HG02981 (cell line): ENCODE measurements around the gene CAV3.
A peak's percentile ranks its signal among the peaks of the same experiment; 100 is the strongest.

Experiments
- ATAC-seq: cut with Tn5 transposase; IDR thresholded peaks from one replicate; pipeline ENCODE4 v1.9.1; 2021; ENCODE audit warnings: mild to moderate bottlenecking, moderate library complexity; ENCODE audit not compliant: unreplicated experiment

CAV3 gene

GRCh38 chr3:8759038-8759707 is 25.6 kb downstream of the CAV3 start:
- no peak for ATAC-seq

DNA sequence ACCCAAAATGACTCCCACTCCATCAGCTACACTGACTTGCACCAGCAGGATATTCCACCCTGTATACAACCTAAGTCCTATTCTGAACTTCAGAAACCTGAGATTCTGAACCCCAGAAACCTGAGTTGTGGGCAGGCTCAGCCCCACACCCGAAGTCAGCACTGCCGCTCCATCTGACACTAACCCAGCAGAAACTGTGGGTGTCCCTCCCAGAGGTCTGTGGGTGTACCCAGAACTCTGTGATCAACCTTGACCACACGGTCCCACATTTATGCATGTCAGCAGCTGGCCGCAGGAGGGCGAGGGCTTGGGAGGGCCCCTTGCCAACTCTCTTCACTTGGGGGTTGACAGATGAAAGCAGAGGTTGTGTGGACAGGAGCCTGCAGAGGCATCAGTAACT is 26.5 kb downstream of the CAV3 start:
- ATAC-seq = no peak

DNA sequence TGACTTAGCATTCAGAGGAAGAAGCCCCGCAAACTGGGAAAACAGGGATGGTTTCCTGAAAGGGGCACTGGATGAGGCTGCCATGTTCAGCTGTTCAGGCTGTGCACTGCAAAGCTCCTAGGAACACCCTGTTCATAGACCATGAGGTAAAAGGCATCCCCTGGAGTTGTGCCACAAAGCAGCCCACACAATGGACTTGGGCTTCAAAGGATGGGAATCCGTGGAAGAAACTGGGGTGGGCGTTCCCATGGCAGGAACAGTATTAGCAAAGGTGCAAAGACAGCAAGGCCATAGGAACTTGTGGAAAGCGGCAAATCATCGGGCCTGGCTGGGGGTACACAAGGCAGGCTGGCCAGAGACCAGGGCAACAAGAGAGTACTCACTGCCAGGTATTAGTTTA is 26.9 kb downstream of the CAV3 start:
- no peak for ATAC-seq

- no peak for ATAC-seq
These were observed 28.3 kb downstream of the CAV3 start for GRCh38 chr3:8761866-8762265.

GRCh38 chr3:8762607-8763377 is 29.2 kb downstream of the CAV3 start:
- no peak for ATAC-seq

DNA sequence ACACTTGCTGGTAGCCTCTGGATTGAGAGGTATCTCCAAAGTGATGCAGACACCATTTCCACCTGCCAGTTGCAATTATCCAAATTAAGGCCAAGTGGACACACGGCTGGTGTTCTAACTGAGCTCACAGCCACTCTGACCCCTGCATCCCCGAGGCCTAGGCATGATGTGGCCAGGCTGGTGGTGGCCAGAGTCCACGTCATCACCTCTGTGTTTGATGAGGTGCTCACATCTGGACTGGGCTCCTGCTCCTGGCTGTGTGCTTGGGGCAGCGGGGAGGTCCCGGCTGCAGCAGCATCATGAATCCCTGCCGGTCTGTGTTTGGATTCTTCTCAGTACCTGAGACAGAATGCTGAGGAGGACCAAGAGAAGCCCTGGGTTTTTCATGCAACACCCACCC is 30.9 kb downstream of the CAV3 start:
- ATAC-seq = no peak

DNA sequence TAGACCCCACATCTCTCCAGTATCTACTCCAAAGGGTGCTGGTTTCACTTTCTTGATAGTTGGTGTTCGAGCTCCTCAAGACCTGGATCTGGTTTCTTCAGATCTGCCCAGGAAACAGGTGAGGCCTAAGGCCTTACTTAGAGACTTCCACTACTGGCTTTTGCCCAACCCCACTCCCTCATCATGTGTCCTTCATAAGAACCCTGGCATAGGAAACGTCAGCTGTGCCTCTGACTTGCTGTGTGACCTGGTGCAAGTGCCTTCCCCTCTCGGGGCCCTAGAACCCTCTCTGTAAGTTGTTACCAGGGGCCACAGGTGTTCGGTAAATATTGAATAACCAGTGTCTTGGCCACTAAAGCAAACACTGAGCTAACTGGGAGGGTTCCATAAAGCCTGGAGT is 31.9 kb downstream of the CAV3 start:
- no peak for ATAC-seq

DNA sequence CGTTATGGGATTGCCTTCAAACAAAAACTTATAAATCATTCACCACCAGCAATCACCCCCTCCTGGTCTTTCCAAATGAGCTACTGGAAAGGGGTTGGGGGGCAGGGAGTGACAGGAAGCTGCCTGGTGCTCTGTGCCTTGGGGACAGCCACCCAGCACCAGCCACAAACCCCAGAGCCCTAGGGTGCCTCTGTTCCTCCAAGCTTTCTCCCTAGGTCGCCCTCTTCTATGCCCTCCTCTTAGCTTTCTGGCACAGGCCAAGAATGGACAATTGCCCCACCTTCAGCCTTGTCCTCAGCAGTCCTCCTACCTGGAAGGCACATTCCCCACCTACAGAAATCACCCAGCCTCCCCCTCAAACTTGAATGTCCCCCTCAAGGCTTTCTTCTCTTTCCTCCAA is 32.5 kb downstream of the CAV3 start:
- ATAC-seq = no peak

DNA sequence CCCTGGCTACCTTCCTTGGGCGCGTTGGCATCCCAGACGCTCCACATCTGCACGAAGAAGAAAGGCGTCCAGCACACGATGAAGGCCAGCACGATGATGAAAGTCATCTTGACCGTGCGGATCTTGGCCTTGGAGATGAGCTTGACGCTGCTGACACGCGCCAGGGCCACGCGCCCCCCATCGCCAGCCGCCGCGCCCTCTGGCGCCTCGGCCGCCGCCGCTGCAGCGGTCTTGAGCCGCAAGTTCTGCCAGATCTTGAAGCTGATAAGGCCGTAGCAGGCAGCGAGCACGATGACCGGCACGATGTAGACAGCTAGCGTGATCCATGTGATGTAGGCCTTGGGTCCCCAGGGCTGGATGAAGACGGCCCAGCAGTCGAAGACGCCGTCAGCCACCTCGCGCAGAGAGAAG is 33.7 kb downstream of the CAV3 start:
- no peak for ATAC-seq

GRCh38 chr3:8767667-8768363 is 34.2 kb downstream of the CAV3 start:
- ATAC-seq = peak; percentile 46

- ATAC-seq = peak; percentile 20
These were observed 34.9 kb downstream of the CAV3 start for GRCh38 chr3:8768364-8769087.

- peak; percentile 61 for ATAC-seq
These were observed 35.7 kb downstream of the CAV3 start, which contains the start of gene OXTR for GRCh38 chr3:8769088-8769822. TSS of gene OXTR (minus strand) at chr3:8769613. CDS start at chr3:8768187, 1,426 bp downstream.

DNA sequence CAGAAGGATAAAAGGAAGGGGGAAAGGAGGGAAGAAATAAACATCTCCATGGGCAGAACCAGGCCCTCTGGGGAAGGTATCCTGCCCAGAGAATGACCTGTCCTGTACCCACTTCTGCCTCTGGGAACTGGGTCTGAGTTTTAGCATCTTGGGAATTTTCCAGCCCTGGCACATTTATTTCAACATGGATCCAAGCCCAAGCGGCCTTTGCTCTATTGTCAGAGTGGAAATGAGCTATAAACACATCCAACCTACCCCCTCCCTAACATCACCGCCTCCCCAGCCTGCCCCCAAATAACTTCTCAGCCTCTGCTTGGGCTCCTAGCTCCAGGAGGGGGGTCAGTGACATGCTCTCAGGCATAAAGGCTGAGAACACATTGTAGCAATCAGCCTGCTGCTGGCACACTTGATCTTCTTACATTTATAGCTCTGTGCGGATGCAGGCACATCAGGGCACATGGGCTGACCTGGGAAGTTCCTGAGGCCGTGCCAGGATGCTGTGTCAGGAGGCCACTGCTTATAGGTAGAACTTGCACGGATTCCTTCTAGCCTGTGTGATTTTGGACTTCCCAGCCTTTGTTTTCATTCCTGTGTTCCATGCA is 40.4 kb downstream of the CAV3 start:
- no peak for ATAC-seq

- no peak for ATAC-seq
These were observed 41.6 kb downstream of the CAV3 start for GRCh38 chr3:8775181-8775580.

- ATAC-seq = no peak
These were observed 42.0 kb downstream of the CAV3 start for GRCh38 chr3:8775602-8776001.

- no peak for ATAC-seq
These were observed 42.8 kb downstream of the CAV3 start for GRCh38 chr3:8776406-8776805.

- no peak for ATAC-seq
These were observed 43.8 kb downstream of the CAV3 start for GRCh38 chr3:8777201-8777977.

DNA sequence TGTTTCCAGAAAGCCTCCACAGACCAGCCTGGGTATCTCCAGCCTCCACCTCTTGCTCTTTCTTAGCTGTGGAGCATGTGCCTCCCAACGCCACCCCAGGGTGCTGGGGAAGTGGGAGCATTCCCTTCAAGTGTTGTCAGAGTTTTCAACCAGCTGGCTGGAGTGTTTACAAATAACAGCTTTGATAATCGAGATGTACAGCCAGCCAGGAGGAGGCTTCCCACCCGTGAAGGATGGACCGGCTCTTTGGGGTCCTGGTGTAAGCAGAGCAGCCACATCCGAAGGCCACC is 44.3 kb downstream of the CAV3 start:
- ATAC-seq = no peak

DNA sequence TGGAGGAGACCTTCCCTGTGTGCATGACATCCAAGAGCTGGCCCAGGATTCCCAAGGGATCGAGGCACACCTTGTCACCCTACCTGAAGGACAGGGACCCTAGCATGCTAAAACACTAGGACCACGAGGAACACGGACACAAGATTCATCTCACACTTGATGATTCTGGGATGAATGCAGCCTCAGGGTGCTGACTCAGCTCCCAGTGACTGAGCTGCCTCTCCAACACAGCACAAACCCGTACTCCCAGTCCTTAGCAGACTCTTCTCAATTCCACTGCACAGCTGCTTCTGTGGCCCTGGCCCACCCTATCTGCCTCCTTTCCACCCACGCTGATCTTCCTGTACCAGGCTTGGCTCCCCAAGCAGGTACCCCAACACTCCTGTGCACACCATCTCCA is 44.9 kb downstream of the CAV3 start:
- no peak for ATAC-seq

DNA sequence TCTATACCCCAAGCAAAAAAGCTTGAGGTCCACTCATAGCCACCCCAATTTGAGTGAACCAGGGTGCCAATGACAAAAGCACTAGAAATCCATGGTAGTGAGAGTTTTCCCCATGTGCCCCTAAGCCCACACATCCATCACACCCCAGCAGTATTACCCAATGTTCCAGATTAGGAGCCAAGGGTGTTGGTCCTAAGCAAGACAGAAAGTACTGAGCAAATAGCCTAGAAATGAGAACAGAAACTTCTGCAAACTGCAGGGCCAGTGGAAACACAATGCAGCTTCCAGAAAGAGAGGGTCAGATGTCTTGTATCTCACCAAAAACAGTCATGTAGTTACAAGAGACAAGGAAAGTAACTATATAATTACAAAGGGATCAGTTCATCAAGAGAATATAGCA is 46.7 kb downstream of the CAV3 start:
- no peak for ATAC-seq
